BLaER1 (cell line): Measurements from ENCODE around the gene RASAL2.
"Not testable (repeated sequence)": the region's sequence is repeated elsewhere in the genome, so short reads cannot be mapped to it uniquely, and the experiment has no call there.

Experiments used
- H3K27ac ChIP-seq: shearing (Covaris generic); formaldehyde crosslinking; 2 replicates; pipeline ENCODE4 v1.8.1; 2022
- H3K27me3 ChIP-seq: shearing (Covaris generic); formaldehyde crosslinking; 2 replicates; pipeline ENCODE4 v1.8.1; 2022
- H3K36me3 ChIP-seq: shearing (Covaris generic); formaldehyde crosslinking; 2 replicates; pipeline ENCODE4 v1.8.1; 2022
- H3K4me1 ChIP-seq: shearing (Covaris generic); formaldehyde crosslinking; 2 replicates; pipeline ENCODE4 v1.8.1; 2022
- H3K4me2 ChIP-seq: shearing (Covaris generic); formaldehyde crosslinking; 2 replicates; pipeline ENCODE4 v1.8.1; 2022
- H3K4me3 ChIP-seq: shearing (Covaris generic); formaldehyde crosslinking; 2 replicates; pipeline ENCODE4 v1.8.1; 2022
- H3K9ac ChIP-seq: shearing (Covaris generic); formaldehyde crosslinking; 2 replicates; pipeline ENCODE4 v1.8.1; 2022
- H3K9me3 ChIP-seq: shearing (Covaris generic); formaldehyde crosslinking; 2 replicates; pipeline ENCODE4 v1.8.1; 2022
- H4K20me1 ChIP-seq: shearing (Covaris generic); formaldehyde crosslinking; 2 replicates; pipeline ENCODE4 v1.8.1; 2022
- Cebpa-rat ChIP-seq: shearing (Covaris generic); IDR thresholded peaks from 2 replicates; pipeline ENCODE4 v1.8.1; 2022

The RASAL2 gene

DNA sequence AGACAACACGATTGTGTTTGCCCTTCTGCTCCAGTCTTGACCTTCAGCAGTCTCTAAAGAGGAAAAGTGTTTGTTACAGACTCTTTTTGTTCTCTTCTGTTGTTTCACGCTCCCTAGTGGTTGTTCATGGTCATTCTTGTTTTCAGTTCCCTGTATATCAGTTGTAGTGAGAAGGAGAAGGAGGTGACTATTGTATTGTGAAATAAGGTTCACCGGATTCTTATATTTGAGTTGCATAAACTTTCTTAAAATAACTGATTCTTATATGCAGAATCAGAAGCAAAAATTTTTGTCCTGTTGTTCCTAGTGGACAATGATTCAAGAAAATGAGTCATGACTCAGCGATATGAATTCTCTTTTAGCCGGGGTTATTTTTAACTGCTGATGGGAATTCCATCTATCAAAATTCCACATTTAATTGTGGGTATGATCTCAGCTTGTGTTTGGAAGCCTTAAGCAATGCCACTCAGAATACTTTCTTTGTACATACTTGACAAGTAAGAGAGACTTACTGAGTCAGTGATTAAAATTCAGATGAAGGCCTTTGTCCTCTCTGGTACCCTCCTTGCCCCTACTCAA is 250.7 kb downstream of the RASAL2 start:
- no peak for TF ChIP-seq Cebpa-rat
- Histone ChIP-seq H3K4me3 (no peak overlapping the region), H3K36me3 (no peaks in the 10 kb centered on the region), H3K9ac (no peak overlapping the region), H4K20me1 (no peaks in the 10 kb centered on the region), H3K27me3 (no peaks in the 10 kb centered on the region), H3K4me2 (no peak overlapping the region), H3K9me3 (no peaks in the 10 kb centered on the region), H3K27ac (no peak overlapping the region), H3K4me1 (no peaks in the 10 kb centered on the region)

DNA sequence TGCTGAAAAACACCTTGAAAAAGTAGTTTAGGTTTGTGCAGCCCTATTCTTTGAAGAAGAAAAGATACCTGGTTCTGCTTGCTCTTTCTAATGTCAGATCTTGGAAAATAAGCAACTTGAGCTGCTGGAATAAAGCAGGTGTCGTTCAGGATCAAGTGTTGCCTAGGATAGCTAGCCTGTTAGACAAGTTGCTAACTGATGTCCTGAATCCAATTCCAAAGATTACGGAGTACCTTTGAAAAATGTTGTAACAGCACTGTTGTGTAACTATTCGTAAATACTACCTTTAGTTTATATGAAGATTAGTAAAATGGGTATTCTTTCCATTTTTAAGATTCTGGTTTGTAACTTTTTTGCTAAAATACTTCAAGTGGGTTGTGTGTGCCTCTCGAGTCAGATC is 251.3 kb downstream of the RASAL2 start:
- no peaks in the 10 kb centered on the region for H4K20me1 ChIP-seq
- H3K27me3 ChIP-seq = no peaks in the 10 kb centered on the region
- H3K27ac ChIP-seq = no peak overlapping the region
- no peaks in the 10 kb centered on the region for H3K36me3 ChIP-seq
- no peaks in the 10 kb centered on the region for H3K9me3 ChIP-seq
- no peaks in the 10 kb centered on the region for H3K4me1 ChIP-seq
- no peak for TF ChIP-seq Cebpa-rat
- H3K4me2 ChIP-seq = no peak overlapping the region
- no peak overlapping the region for H3K4me3 ChIP-seq
- H3K9ac ChIP-seq = no peak overlapping the region

DNA sequence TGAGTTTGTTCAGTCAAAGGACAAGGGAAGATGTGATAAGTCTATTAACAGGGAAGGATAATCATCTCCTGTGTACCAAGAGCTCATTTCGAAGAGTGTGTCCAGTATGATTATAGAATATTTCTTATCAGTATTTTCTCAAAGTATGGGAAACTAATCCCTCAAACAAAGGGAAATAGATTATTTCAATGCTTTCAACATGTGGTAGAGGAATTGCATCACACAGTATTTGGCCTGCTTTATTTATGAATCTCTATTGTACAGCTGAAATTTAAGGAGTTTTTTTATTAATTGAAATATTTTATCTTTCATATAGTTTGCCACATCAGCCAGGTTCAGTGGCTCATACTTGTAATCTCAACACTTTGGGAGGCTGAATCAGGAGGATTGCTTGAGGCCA is 251.9 kb downstream of the RASAL2 start:
- Histone ChIP-seq H3K9ac (no peak overlapping the region), H3K4me2 (no peak overlapping the region), H3K27ac (no peak overlapping the region), H3K4me1 (no peaks in the 10 kb centered on the region), H3K9me3 (no peaks in the 10 kb centered on the region), H3K36me3 (no peaks in the 10 kb centered on the region), H3K4me3 (no peak overlapping the region), H4K20me1 (no peaks in the 10 kb centered on the region), H3K27me3 (no peaks in the 10 kb centered on the region)
- TF ChIP-seq Cebpa-rat = no peak

DNA sequence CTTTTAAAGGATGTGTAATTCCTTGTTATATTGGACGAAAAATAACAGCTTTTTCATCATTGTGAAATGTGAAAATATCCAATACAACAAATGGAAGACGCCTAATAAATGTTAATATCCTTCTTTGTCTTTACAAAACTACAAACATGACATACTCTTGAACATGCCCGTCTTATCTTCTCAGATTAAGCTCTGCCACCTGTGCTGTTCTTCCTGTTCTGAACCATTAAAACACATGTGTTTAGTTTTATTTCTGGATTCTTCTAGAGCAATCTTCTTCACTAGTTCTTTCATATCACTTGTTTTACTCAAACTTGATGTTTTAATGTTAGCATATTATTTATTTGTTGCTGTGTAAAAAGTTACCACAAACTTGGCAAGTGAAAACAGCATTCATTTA is 255.9 kb downstream of the RASAL2 start:
- Histone ChIP-seq H3K9ac (no peak overlapping the region), H3K4me3 (no peak overlapping the region), H3K4me1 (no peaks in the 10 kb centered on the region), H3K9me3 (peaks cover 17% of the 10 kb centered on the region), H3K36me3 (peaks cover 17% of the 10 kb centered on the region), H3K4me2 (no peak overlapping the region), H3K27ac (no peak overlapping the region), H3K27me3 (no peaks in the 10 kb centered on the region), H4K20me1 (no peaks in the 10 kb centered on the region)
- no peak for TF ChIP-seq Cebpa-rat

- peaks cover 17% of the 10 kb centered on the region for H3K36me3 ChIP-seq
- H3K4me2 ChIP-seq, H4K20me1 ChIP-seq, H3K9ac ChIP-seq, H3K4me3 ChIP-seq, H3K27ac ChIP-seq, H3K4me1 ChIP-seq, H3K27me3 ChIP-seq: not testable (repeated sequence)
- H3K9me3 ChIP-seq = peaks cover 17% of the 10 kb centered on the region
Observed at GRCh38 chr1:178351911-178352310, 258.0 kb downstream of the RASAL2 start.

GRCh38 chr1:178352790-178353416 is 259.0 kb downstream of the RASAL2 start:
- peaks cover 17% of the 10 kb centered on the region for H3K9me3 ChIP-seq
- H3K9ac ChIP-seq = no peak overlapping the region
- H3K4me3 ChIP-seq = no peak overlapping the region
- no peak overlapping the region for H3K4me2 ChIP-seq
- H3K27ac ChIP-seq = no peak overlapping the region
- no peaks in the 10 kb centered on the region for H3K27me3 ChIP-seq
- no peaks in the 10 kb centered on the region for H3K4me1 ChIP-seq
- no peak for TF ChIP-seq Cebpa-rat
- H4K20me1 ChIP-seq = no peaks in the 10 kb centered on the region
- peaks cover 17% of the 10 kb centered on the region for H3K36me3 ChIP-seq

- peaks cover 17% of the 10 kb centered on the region for H3K9me3 ChIP-seq
- H3K36me3 ChIP-seq = peaks cover 17% of the 10 kb centered on the region
- H3K4me3 ChIP-seq = no peak overlapping the region
- no peak overlapping the region for H3K27ac ChIP-seq
- no peaks in the 10 kb centered on the region for H4K20me1 ChIP-seq
- no peak for TF ChIP-seq Cebpa-rat
- H3K4me2 ChIP-seq = no peak overlapping the region
- no peaks in the 10 kb centered on the region for H3K4me1 ChIP-seq
- H3K27me3 ChIP-seq = no peaks in the 10 kb centered on the region
- no peak overlapping the region for H3K9ac ChIP-seq
Observed at GRCh38 chr1:178353524-178353923, 259.6 kb downstream of the RASAL2 start.

DNA sequence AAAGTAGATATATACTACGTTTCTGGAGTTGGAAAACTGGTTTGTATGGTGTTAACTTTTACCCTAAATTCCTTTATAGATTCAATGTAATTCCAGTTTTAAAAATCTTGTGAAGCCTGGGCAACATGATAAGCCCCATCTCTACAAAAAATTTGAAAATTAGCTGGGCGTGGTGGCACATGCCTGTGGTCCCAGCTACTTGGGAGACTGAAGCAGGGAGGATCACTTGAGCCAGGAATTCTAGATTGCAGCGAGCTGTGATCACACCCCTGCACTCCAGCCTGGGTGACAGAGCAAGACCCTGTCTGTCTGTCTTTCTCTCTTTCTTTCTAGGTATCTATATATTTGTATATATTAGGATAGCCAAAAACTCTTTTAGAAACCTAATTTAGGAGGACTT is 260.9 kb downstream of the RASAL2 start:
- Histone ChIP-seq H3K9me3 (peaks cover 17% of the 10 kb centered on the region), H3K27me3 (no peaks in the 10 kb centered on the region), H3K36me3 (peaks cover 17% of the 10 kb centered on the region), H3K4me3 (no peak overlapping the region), H4K20me1 (no peaks in the 10 kb centered on the region), H3K9ac (no peak overlapping the region), H3K4me2 (no peak overlapping the region), H3K4me1 (no peaks in the 10 kb centered on the region), H3K27ac (no peak overlapping the region)
- TF ChIP-seq Cebpa-rat = no peak

- H3K4me2 ChIP-seq = no peak overlapping the region
- no peaks in the 10 kb centered on the region for H3K4me1 ChIP-seq
- no peaks in the 10 kb centered on the region for H3K27me3 ChIP-seq
- TF ChIP-seq Cebpa-rat = no peak
- H3K9ac ChIP-seq = no peak overlapping the region
- no peak overlapping the region for H3K27ac ChIP-seq
- H4K20me1 ChIP-seq = no peaks in the 10 kb centered on the region
- peaks cover 17% of the 10 kb centered on the region for H3K9me3 ChIP-seq
- no peak overlapping the region for H3K4me3 ChIP-seq
- H3K36me3 ChIP-seq = peaks cover 17% of the 10 kb centered on the region
Observed at GRCh38 chr1:178356299-178356698, 262.4 kb downstream of the RASAL2 start.

DNA sequence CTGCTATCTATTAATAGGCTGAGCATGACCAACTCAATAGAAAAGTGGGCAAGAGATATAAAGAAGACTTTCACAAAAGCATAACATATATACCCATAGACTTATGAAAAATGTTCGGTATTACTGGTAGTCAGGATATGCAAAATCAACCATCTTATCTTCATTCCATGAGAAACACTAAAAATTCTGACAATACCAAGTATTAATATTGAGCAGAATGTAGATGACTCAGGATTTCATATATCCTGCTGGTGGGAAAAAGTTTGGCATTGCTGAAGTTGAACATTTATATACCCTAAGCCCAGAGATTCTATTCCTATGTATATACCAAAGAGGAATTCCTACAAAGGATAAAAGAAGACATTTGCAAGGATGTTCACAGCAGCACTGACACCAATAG is 264.6 kb downstream of the RASAL2 start:
- no peaks in the 10 kb centered on the region for H3K27me3 ChIP-seq
- no peak overlapping the region for H3K27ac ChIP-seq
- H3K4me1 ChIP-seq = no peaks in the 10 kb centered on the region
- no peak overlapping the region for H3K4me2 ChIP-seq
- H3K4me3 ChIP-seq = no peak overlapping the region
- H3K9ac ChIP-seq = no peak overlapping the region
- H3K36me3 ChIP-seq = peaks cover 3% of the 10 kb centered on the region; the same call in 1 of the 2 replicates
- no peak for TF ChIP-seq Cebpa-rat
- H4K20me1 ChIP-seq = no peaks in the 10 kb centered on the region
- H3K9me3 ChIP-seq = peaks cover 4% of the 10 kb centered on the region; the same call in 1 of the 2 replicates

DNA sequence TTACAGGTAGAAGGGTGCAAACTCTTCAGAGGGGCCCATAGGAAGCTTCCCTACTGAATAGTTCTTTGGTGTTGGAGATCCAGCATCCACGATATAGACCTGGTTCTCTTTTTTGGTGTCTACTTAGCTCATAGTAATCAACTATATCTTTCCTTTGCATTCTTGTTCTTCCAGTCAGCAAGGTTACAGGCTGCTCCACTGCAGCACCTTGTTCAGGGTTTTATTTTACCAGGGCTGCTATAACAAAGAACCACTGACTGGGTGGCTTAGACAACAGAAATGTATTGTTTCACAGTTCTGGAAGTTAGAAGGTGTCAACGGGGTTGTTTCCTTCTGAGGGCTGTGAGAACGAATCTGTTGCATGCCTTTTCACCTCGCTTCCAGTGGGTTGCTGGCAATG is 266.5 kb downstream of the RASAL2 start:
- no peaks in the 10 kb centered on the region for H3K27me3 ChIP-seq
- no peak overlapping the region for H3K9ac ChIP-seq
- no peaks in the 10 kb centered on the region for H3K36me3 ChIP-seq
- H3K4me2 ChIP-seq = no peak overlapping the region
- no peak overlapping the region for H3K4me3 ChIP-seq
- no peaks in the 10 kb centered on the region for H3K9me3 ChIP-seq
- H3K4me1 ChIP-seq = no peaks in the 10 kb centered on the region
- TF ChIP-seq Cebpa-rat = no peak
- H4K20me1 ChIP-seq = no peaks in the 10 kb centered on the region
- no peak overlapping the region for H3K27ac ChIP-seq
